Heart right ventricle (tissue), 16 donors: ENCODE data around the gene SRSF7. TPM values are rescaled to one million over a fixed set of nuclear protein-coding genes. Genes with fewer than 3 reads are reported as not detected.

Source experiments
- ATAC-seq, 8 donors: fragments of 200-7000 bp; cut with Tn5 transposase; one replicate each; pipeline ENCODE4 v1.9.1; 2020; ENCODE audit warnings: mild to moderate bottlenecking in 8 of 8, moderate library complexity in 8 of 8, moderate number of reproducible peaks in 1 of 8
- DNase-seq, 2 donors: peaks; one replicate each; pipeline ENCODE4 v3.0.0-alpha.2; 2020
- H3K27ac ChIP-seq, 10 donors: fragments of 200-600 bp; sonication (generic) in 2 of 10; one replicate each; pipeline versions ENCODE4 v1.5.0 to v1.8.0; 2020 to 2022; ENCODE audit warnings: mild to moderate bottlenecking in 3 of 10
- H3K27me3 ChIP-seq, 7 donors: fragments of 200-600 bp; one replicate each; pipeline ENCODE4 v1.8.0; 2021 to 2022; ENCODE audit warnings: mild to moderate bottlenecking in 2 of 7
- H3K36me3 ChIP-seq, 9 donors: fragments of 200-600 bp; sonication (generic) in 1 of 9; one replicate each; pipeline versions ENCODE4 v1.5.0 to v1.8.0; 2020 to 2022; ENCODE audit warnings: mild to moderate bottlenecking in 2 of 9
- H3K4me1 ChIP-seq, 9 donors: fragments of 200-600 bp; sonication (generic) in 1 of 9; one replicate each; pipeline versions ENCODE4 v1.5.0 to v1.8.0; 2020 to 2022; ENCODE audit warnings: mild to moderate bottlenecking in 4 of 9
- H3K4me3 ChIP-seq, 10 donors: fragments of 200-600 bp; sonication (generic) in 2 of 10; one replicate each; pipeline versions ENCODE4 v1.5.0 to v1.8.0; 2020 to 2022; ENCODE audit warnings: mild to moderate bottlenecking in 7 of 10, moderate library complexity in 2 of 10
- H3K9me3 ChIP-seq, 11 donors: fragments of 200-600 bp in 10 of 11; sonication (generic) in 2 of 11; one replicate each; pipeline versions ENCODE4 v1.5.0 to v1.8.0; 2013 to 2022; ENCODE audit warnings: mild to moderate bottlenecking in 2 of 11, control low read depth in 1 of 11, moderate library complexity in 1 of 11
- WGBS, 2 donors: extraction: QIAGEN DNeasy Blood & Tissue Kit; methylation state at CpG; one replicate each; pipeline ENCODE4 v1.1.7; 2013; ENCODE audit warnings: inconsistent platforms in 1 of 2; 5-methylcytosine and 5-hydroxymethylcytosine counted together
- intact Hi-C, 10 donors: fragments of 100-400 bp; cut with DNase I; formaldehyde crosslinking; loops; one replicate each; pipeline versions ENCODE4 v1.11.1 to v1.14.2; 2022
- polyA plus RNA-seq, 2 donors: library from polyadenylated mRNA; stranded (reverse); fragments of 200-250 nt; gene quantifications; one replicate each; pipeline ENCODE4 v1.2.3, GENCODE V29; 2013
- total RNA-seq, 10 donors: library from RNA; stranded (reverse); fragmentation: NEBNext Ultra II Directional in 3 of 10; extraction: Animal tissue kit (Norgen Biotek cat#: 25700) in 3 of 10; gene quantifications; one replicate each; pipeline versions ENCODE4 v1.2.1 to v1.2.4, GENCODE V29; 2021 to 2023
- TF ChIP-seq, protein P1 (sequence below), 9 donors: fragments of 200-600 bp; sonication (generic) in 2 of 9; IDR thresholded peaks; one replicate each; pipeline versions ENCODE4 v1.5.0 to v1.8.0; 2021 to 2022; ENCODE audit warnings: antibody characterized with exemption in 9 of 9, mild to moderate bottlenecking in 5 of 9, moderate library complexity in 1 of 9
- donor health status: Arrhythmogenic right ventricular cardiomyopathy.
- donor health status: ischemic (EF 13 %, LVEDD 7.1; RV severe dilation, severe dysfunction).
- donor health status: healthy with polysubstance abuse.
- donor health status: DM: no; HTN: yes; CAD: no.
- donor health status: DM: no; HTN: no; CAD: no.
- donor health status: ischemic (EF 25% LVEDD 6.9; RV normal size, moderate dysfunction).
- donor health status: ischemic (EF 25% LVEDD 5.7; RV mildly dilated, moderate dysfunction).
- donor health status: healthy.
- donor health status: DM: yes; HTN: yes; CAD: no.
- donor health status: Ischemic cardiomyopathy.
- donor health status: ischemic (EF 35%, LVEDD 5.7; RV mildly dilated, moderate dysfunction).
- donor health status: nonischemic (EF 11% LVEDD 7.7; RV severe dilation, severe dysfunction).
- donor health status: DM: yes; HTN: yes; CAD: no.
- donor health status: PGD.
- donor health status: ischemic (EF 29% LVEDD 5.4; RV normal size, mild dysfunction).
- donor health status: nonischemic (EF 23%, LVEDD 6.1; RV moderate dilation, normal function).

SRSF7 gene
- total and polyA plus RNA-seq, 12 donors, result 33.2 to 98.8 (median 49.5) TPM

DNA sequence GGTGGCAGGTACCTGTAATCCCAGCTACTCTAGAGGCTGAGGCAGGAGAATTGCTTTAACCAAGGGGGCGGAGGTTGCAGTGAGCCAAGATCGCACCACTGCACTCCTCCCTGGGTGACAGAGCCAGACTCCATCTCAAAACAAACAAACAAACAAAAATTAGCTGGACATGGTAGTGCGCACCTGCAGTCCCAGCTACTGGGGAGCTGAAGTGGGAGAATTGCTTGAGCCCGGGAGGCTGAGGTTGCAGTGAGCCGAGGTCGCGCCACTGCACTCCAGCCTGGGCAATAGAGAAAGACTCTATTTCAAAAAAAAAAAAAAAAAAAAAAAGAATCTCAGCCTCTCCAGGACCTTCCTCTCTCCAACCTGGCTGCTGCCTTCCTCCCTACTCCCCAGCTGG is 20.1 kb downstream of the SRSF7 start:
- Histone ChIP-seq H3K36me3 (peaks cover 0 to 60% (median 22%) of the 10 kb centered on the region in 9 donors), H3K9me3 (no peaks in the 10 kb centered on the region), H3K4me1 (peaks cover 0 to 25% (median 9%) of the 10 kb centered on the region in 9 donors), H3K27me3 (no peaks in the 10 kb centered on the region), H3K4me3 (no peak overlapping the region), H3K27ac (no peak overlapping the region)
- no peak for ATAC-seq
- intact Hi-C loops, result loop anchor here in 3 of 10 donors (5.0 to 10.0 kb wide), 4 partner anchors 149 to 416 kb away; no protein-coding TSS in a partner anchor
- no peak for DNase-seq
- WGBS, 2 donors, result 99% methylated on average over 7 of the region's 7 CpGs
- TF ChIP-seq, protein P1, sequence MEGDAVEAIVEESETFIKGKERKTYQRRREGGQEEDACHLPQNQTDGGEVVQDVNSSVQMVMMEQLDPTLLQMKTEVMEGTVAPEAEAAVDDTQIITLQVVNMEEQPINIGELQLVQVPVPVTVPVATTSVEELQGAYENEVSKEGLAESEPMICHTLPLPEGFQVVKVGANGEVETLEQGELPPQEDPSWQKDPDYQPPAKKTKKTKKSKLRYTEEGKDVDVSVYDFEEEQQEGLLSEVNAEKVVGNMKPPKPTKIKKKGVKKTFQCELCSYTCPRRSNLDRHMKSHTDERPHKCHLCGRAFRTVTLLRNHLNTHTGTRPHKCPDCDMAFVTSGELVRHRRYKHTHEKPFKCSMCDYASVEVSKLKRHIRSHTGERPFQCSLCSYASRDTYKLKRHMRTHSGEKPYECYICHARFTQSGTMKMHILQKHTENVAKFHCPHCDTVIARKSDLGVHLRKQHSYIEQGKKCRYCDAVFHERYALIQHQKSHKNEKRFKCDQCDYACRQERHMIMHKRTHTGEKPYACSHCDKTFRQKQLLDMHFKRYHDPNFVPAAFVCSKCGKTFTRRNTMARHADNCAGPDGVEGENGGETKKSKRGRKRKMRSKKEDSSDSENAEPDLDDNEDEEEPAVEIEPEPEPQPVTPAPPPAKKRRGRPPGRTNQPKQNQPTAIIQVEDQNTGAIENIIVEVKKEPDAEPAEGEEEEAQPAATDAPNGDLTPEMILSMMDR (IDR thresholded peaks at IDR 0.05), result no peak

DNA sequence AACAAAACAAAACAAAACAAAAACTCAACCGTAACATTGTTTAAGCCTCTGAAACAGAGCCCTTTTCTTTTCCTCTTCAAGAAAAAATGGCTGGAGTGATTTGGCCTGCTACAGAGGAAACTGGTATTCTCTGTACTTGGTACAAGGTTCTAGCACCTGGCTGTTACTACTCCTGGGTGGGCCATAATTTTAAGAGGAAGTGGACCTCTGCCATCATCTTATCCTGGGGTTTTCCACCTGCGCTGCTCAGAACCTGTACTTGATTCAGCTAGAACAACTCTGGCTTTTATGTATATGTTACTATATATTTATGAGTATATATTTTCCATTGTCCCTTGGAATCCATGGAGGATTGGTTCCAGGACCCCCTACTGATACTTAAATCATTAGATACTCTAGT is 22.5 kb downstream of the SRSF7 start:
- H3K27ac ChIP-seq, result no peak overlapping the region
- DNase-seq (no peak), ATAC-seq (no peak)
- no peaks in the 10 kb centered on the region for H3K9me3 ChIP-seq
- 0 to 95% methylated on average over 2 of the region's 2 CpGs for WGBS, 2 donors
- no peak overlapping the region for H3K4me3 ChIP-seq
- H3K27me3 ChIP-seq, result no peaks in the 10 kb centered on the region
- TF ChIP-seq, protein P1 (IDR thresholded peaks at IDR 0.05), result no peak
- intact Hi-C loops, result loop anchor here in 8 of 10 donors (1.0 to 10.0 kb wide), 7 partner anchors 15 to 414 kb away; no protein-coding TSS in a partner anchor
- H3K4me1 ChIP-seq, result peaks cover 0 to 4% (median under 1%) of the 10 kb centered on the region in 9 donors
- H3K36me3 ChIP-seq, result peaks cover 0 to 52% (median 22%) of the 10 kb centered on the region in 9 donors

DNA sequence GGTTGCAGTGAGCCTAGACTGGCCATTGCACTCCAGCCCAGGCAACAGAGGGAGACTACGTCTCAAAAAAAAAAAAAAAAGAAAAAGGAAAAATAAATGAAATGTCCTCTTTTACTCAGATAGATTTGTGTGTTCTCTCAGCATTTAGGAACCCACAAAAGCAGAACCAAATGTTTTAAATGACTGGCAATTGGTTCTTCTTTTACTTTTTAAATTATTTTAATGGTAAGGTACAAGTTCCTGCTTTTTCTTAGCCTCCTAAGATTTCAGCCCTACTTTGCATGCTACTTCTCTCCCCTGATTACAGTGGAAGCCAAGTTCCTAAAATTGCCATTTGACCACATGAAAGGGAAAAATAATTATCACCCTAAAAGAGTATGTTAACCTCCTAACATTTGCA is 23.5 kb downstream of the SRSF7 start:
- WGBS, 2 donors, result 83 to 100% methylated on average over 1 of the region's 1 CpG
- Histone ChIP-seq H3K9me3 (no peaks in the 10 kb centered on the region), H3K27ac (no peak overlapping the region), H3K36me3 (peaks cover 0 to 42% (median 22%) of the 10 kb centered on the region in 9 donors), H3K27me3 (no peaks in the 10 kb centered on the region), H3K4me1 (peaks cover 0 to 10% (median 4%) of the 10 kb centered on the region in 9 donors), H3K4me3 (no peak overlapping the region)
- ATAC-seq (no peak), DNase-seq (no peak)
- intact Hi-C loops, result loop anchor here in 6 of 10 donors (2.0 to 10.0 kb wide), 5 partner anchors 17 to 413 kb away; no protein-coding TSS in a partner anchor
- TF ChIP-seq, protein P1 (IDR thresholded peaks at IDR 0.05), result no peak

DNA sequence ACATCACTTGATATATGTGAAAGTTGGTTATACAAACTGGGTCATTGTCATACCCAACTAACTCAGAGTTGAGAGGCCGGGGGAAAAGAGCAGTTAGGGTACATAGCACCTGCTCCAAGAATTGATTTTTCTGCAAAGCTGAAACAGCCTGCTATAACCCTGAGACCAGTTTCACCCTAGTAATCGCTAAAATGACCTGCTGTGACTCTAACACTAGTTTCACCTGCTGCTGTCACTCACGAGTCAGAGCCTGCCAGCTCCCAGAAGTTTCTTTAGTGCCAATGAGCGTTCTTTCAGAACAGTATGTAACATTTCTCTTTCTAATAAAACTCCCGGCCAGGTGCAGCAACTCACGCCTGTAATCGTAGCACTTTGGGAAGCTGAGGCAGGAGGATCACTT is 28.0 kb downstream of the SRSF7 start:
- TF ChIP-seq, protein P1 (IDR thresholded peaks at IDR 0.05), result no peak
- WGBS, 2 donors, result 58 to 73% methylated on average over 7 of the region's 7 CpGs
- peak overlapping the region in 8 of 10 donors; percentile 7 to 58 (median 54) for H3K27ac ChIP-seq
- peaks cover 0 to 38% (median 19%) of the 10 kb centered on the region in 9 donors for H3K4me1 ChIP-seq
- H3K27me3 ChIP-seq, result no peaks in the 10 kb centered on the region
- peaks cover 0 to 4% (median 0%) of the 10 kb centered on the region in 11 donors for H3K9me3 ChIP-seq
- H3K36me3 ChIP-seq, result peaks cover 0 to 4% (median 0%) of the 10 kb centered on the region in 9 donors
- H3K4me3 ChIP-seq, result no peak overlapping the region
- intact Hi-C loops, result loop anchor here in 8 of 10 donors (5.0 to 10.0 kb wide), 5 partner anchors 121 to 408 kb away; partner anchors contain the start of gene HNRNPLL (in 5 of the 8)
- DNase-seq (no peak), ATAC-seq (peak in 2 of 8 donors; percentile 23 to 52)
